GM12878 (cell line): ENCODE measurements around the gene CD164. TPM values are rescaled to one million over a fixed set of nuclear protein-coding genes. Genes with fewer than 3 reads are reported as not detected.

Source experiments
- ATAC-seq: fragments of 200-7000 bp; cut with Tn5 transposase; 3 replicates; pipeline ENCODE4 v1.9.1; 2020; ENCODE audit warnings: mild to moderate bottlenecking, moderate library complexity
- BruUV-seq: library from RNA; stranded (reverse); fragments of 400-500 nt; replicated peaks from 2 replicates; lab custom pipeline; 2021; lab: Mats Ljungman, UMichigan
- CTCF ChIA-PET: fragments of 300-600 bp; sonication (Branson Sonifier 250); formaldehyde crosslinking; extraction: SDS; loops from one replicate; lab custom pipeline; 2021; ENCODE audit warnings: inconsistent platforms; lab: Yijun Ruan, JAX
- POLR2A ChIA-PET: fragments of 350-600 bp; formaldehyde crosslinking; extraction: SDS; loops from one replicate; lab custom pipeline; 2021; ENCODE audit warnings: inconsistent platforms; lab: Charles Lee
- RAD21 ChIA-PET: fragments of 300-600 bp; sonication (Branson Sonifier 250); formaldehyde crosslinking; loops from one replicate; lab custom pipeline; 2023; ENCODE audit warnings: antibody characterized with exemption; ENCODE audit not compliant: unreplicated experiment; lab: Charles Lee
- SMC1A ChIA-PET: fragments of 300-600 bp; sonication (Branson Sonifier 250); formaldehyde crosslinking; loops from one replicate; lab custom pipeline; 2023; ENCODE audit not compliant: unreplicated experiment, uncharacterized antibody; lab: Charles Lee
- DNase-seq: peaks from one replicate; pipeline ENCODE4 v3.0.0-alpha.2; 2011; ENCODE audit warnings: low read depth, low spot score
- FAIRE-seq: peaks from 3 replicates; lab custom pipeline; 2011; peaks lifted over from hg19 to GRCh38; lab: Jason Lieb, UNC
- H2AFZ ChIP-seq: 2 replicates; pipeline ENCODE4 v1.6.0; 2011; ENCODE audit warnings: low read depth, low read length, control low read depth; ENCODE audit not compliant: control insufficient read depth
- H3K27ac ChIP-seq: 2 replicates; pipeline ENCODE4 v1.5.1; 2011; ENCODE audit warnings: control low read depth; ENCODE audit not compliant: control insufficient read depth, insufficient read depth
- H3K27me3 ChIP-seq, 2 experiments: replicated peaks in 1 of 2; 2 replicates each; pipeline versions ENCODE4 v1.6.0 to v1.6.1; 2011; ENCODE audit warnings: low read length in 1 of 2; ENCODE audit not compliant: control insufficient read depth in 2 of 2, insufficient read depth in 2 of 2
- H3K36me3 ChIP-seq, 2 experiments: 2 replicates each; pipeline ENCODE4 v1.5.1; 2011; ENCODE audit warnings: low read length in 1 of 2; ENCODE audit not compliant: control insufficient read depth in 2 of 2, insufficient read depth in 2 of 2
- H3K4me1 ChIP-seq: 2 replicates; pipeline ENCODE4 v1.6.1; 2011; ENCODE audit warnings: mild to moderate bottlenecking, low read length, moderate library complexity, mixed read lengths; ENCODE audit not compliant: control insufficient read depth, insufficient read depth
- H3K4me2 ChIP-seq: 2 replicates; pipeline ENCODE4 v1.6.0; 2011; ENCODE audit warnings: control low read depth; ENCODE audit not compliant: control insufficient read depth, insufficient read depth
- H3K4me3 ChIP-seq: fragments of 200-600 bp; sonication (generic); 2 replicates; pipeline ENCODE4 v1.5.1; 2016
- H3K79me2 ChIP-seq: 2 replicates; pipeline ENCODE4 v1.6.0; 2011; ENCODE audit warnings: low read length; ENCODE audit not compliant: control insufficient read depth, insufficient read depth
- H3K9ac ChIP-seq: 2 replicates; pipeline ENCODE4 v1.8.0; 2011; ENCODE audit warnings: low read length, control low read depth, mixed read lengths; ENCODE audit not compliant: control insufficient read depth, insufficient read depth
- H3K9me3 ChIP-seq: replicated peaks from 3 replicates; pipeline ENCODE4 v1.5.1; 2011; ENCODE audit warnings: mild to moderate bottlenecking, low read length; ENCODE audit not compliant: control insufficient read depth, insufficient read depth
- H4K20me1 ChIP-seq: 2 replicates; pipeline ENCODE4 v1.6.0; 2011; ENCODE audit not compliant: control insufficient read depth, insufficient read depth
- BACH1 ChIP-seq: fragments of 450-650 bp; IDR thresholded peaks from 2 replicates; pipeline ENCODE4 v1.6.1; 2017; ENCODE audit warnings: mild to moderate bottlenecking, borderline replicate concordance
- CBX5 ChIP-seq: sonication (generic); IDR thresholded peaks from 2 replicates; pipeline ENCODE4 v1.6.1; 2016; ENCODE audit warnings: low read depth, moderate library complexity, mild to moderate bottlenecking, inconsistent platforms
- CEBPB ChIP-seq, 2 experiments: fragments of 150-350 bp in 1 of 2; IDR thresholded peaks; 2 replicates each; pipeline ENCODE4 v1.6.1; 2012 to 2014; ENCODE audit warnings: low read depth in 2 of 2, low read length in 2 of 2, borderline replicate concordance in 1 of 2, inconsistent platforms in 1 of 2
- HCFC1 ChIP-seq: fragments of 150-350 bp; IDR thresholded peaks from 2 replicates; pipeline ENCODE4 v1.6.1; 2014; ENCODE audit warnings: low read length
- JUND ChIP-seq: IDR thresholded peaks from 2 replicates; pipeline ENCODE4 v1.6.1; 2012; ENCODE audit warnings: low read depth, mild to moderate bottlenecking, low read length, improper control_type of control experiment, moderate library complexity
- MTA2 ChIP-seq: fragments of 450-650 bp; IDR thresholded peaks from 2 replicates; pipeline ENCODE4 v1.6.1; 2016; ENCODE audit warnings: low read depth, mild to moderate bottlenecking, moderate library complexity
- POLR2A ChIP-seq: IDR thresholded peaks from 2 replicates; pipeline ENCODE4 v1.6.1; 2011; ENCODE audit warnings: low read depth, mild to moderate bottlenecking, low read length
- YY1 ChIP-seq: IDR thresholded peaks from 2 replicates; pipeline ENCODE4 v1.6.1; 2011; ENCODE audit warnings: low read depth, mild to moderate bottlenecking, low read length
- WGBS: methylation state at CpG from one replicate; pipeline ENCODE4 v1.1.6; 2016; ENCODE audit warnings: low lambda C conversion rate; ENCODE audit not compliant: insufficient replicate concordance, insufficient coverage; ENCODE audit errors: missing lambda C conversion rate; 5-methylcytosine and 5-hydroxymethylcytosine counted together
- in situ Hi-C: fragments of 300-500 bp; cut with MboI; formaldehyde crosslinking; loops from 9 replicates; pipeline ENCODE4 v1.14.3; 2018; ENCODE audit warnings: mixed read lengths
- intact Hi-C: fragments of 100-400 bp; cut with micrococcal nuclease; formaldehyde crosslinking; loops from one replicate; pipeline ENCODE4 v1.14.2; 2022; ENCODE audit not compliant: unreplicated experiment
- polyA plus RNA-seq, 11 experiments: library from polyadenylated mRNA; depleted of rRNA in 4 of 11; unstranded in 6 of 11; stranded (reverse) in 5 of 11; fragments of >200 nt; fragmentation: Nextera tagmentation in 4 of 11; fragmentation: Illumina TruSeq in 1 of 11; extraction: Ambion mirVana in 4 of 11; extraction: Trizol in 1 of 11; gene quantifications; 1 replicate in 1 of 11; 2 replicates in 10 of 11; pipeline versions ENCODE4 v1.2.1 to v1.2.3, GENCODE V29; 2011 to 2016; ENCODE audit warnings: inconsistent platforms in 2 of 11, missing spikeins in 2 of 11, low read depth in 1 of 11
- total RNA-seq, 4 experiments: library from RNA; depleted of rRNA in 3 of 4; stranded (reverse); fragments of >200 nt in 3 of 4; fragmentation: Illumina TruSeq in 1 of 4; extraction: Trizol in 1 of 4; gene quantifications; 2 replicates each; pipeline versions ENCODE4 v1.2.1 to v1.2.3, GENCODE V29; 2013 to 2021

Gene CD164
- total and polyA plus RNA-seq, 10 of the 15 experiments (the other 5 are each of a cell fraction or from before 2014, with no cell fraction given) = 145 to 447 (median 211) TPM

DNA sequence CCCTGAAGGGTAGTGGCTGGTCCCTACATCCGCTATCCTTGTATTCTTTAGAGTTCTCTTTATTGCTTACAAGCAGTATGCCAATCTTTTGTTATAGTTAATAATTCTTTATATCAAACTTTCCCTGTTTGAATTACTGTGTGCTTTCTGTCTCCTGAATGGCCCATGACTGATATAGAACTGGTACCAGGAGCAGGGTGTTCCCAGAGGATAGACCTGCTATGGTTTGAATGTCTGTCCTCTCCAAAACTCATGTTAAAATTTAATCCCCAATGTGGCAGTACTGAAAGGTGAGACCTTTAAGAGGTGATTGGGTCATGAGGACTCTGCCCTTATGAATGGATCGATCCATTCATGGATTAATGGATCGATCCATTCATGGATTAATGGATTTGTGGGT is 26.0 kb downstream of the CD164 start:
- H3K4me1 ChIP-seq = no peaks in the 10 kb centered on the region
- H3K4me2 ChIP-seq = no peak overlapping the region
- ATAC-seq (no peak), FAIRE-seq (no peak), DNase-seq (no peak)
- H3K27ac ChIP-seq = no peak overlapping the region
- ChIA-PET RAD21 (no interaction called here), POLR2A (no interaction called here), SMC1A (no interaction called here), CTCF (interaction anchor here (1.2 kb wide), 1 partner anchor 27 kb away, joined by 3 read pairs; no protein-coding TSS in a partner anchor)
- no peak overlapping the region for H3K4me3 ChIP-seq
- 94% methylated on average over 3 of the region's 3 CpGs for WGBS
- H3K36me3 ChIP-seq = peaks cover 0 to 20% of the 10 kb centered on the region in 2 experiments; a peak in 2 of 4 replicates
- TF ChIP-seq CEBPB (IDR thresholded peaks at IDR 0.05; ENCODE audit: borderline replicate concordance in 1 of 2, low read depth in 2 of 2, low read length in 2 of 2) (no peak), POLR2A (no peak), MTA2 (no peak), HCFC1 (no peak), YY1 (no peak), JUND (no peak), BACH1 (no peak), CBX5 (no peak)
- H3K9ac ChIP-seq = no peak overlapping the region
- peaks cover 4% of the 10 kb centered on the region; the same call in 2 of the 3 replicates for H3K9me3 ChIP-seq
- no peaks in the 10 kb centered on the region for H3K27me3 ChIP-seq
- intact Hi-C loops (no loop called here), in situ Hi-C loops (no loop called here)
- H2AFZ ChIP-seq = no peak overlapping the region
- no peaks in the 10 kb centered on the region; the same call in 1 of the 2 replicates for H4K20me1 ChIP-seq
- no TSS peak for BruUV-seq
- no peaks in the 10 kb centered on the region for H3K79me2 ChIP-seq
